ENCODE data around the gene GRK3. TPM values are rescaled to one million over a fixed set of nuclear protein-coding genes. Genes with fewer than 3 reads are reported as not detected.
"Not testable (repeated sequence)": the region's sequence is repeated elsewhere in the genome, so short reads cannot be mapped to it uniquely, and the experiment has no call there.

The GRK3 gene
- total RNA-seq, 1 donor from 2014 or later, result 19.4 TPM

GRCh38 chr22:25548866-25549464 is 15.5 kb upstream of the GRK3 start:
- Mint-ChIP-seq H3K9me3 (no peaks in the 10 kb centered on the region), H3K4me3 (no peak overlapping the region), H3K36me3 (ENCODE audit: low read depth) (no peaks in the 10 kb centered on the region), H3K27me3 (ENCODE audit: low read depth) (no peaks in the 10 kb centered on the region), H3K4me1 (peaks cover 20% of the 10 kb centered on the region), H3K27ac (ENCODE audit: unreplicated experiment) (no peak overlapping the region)
- no peak for TF ChIP-seq CTCF (conservative IDR thresholded peaks at IDR 0.05)
- DNase-seq (ENCODE audit: low read depth, low spot score), result no peak

- H3K4me3 Mint-ChIP-seq, result no peak overlapping the region
- H3K27me3 Mint-ChIP-seq (ENCODE audit: low read depth), result no peaks in the 10 kb centered on the region
- H3K4me1 Mint-ChIP-seq, result peaks cover 20% of the 10 kb centered on the region
- H3K9me3 Mint-ChIP-seq, result no peaks in the 10 kb centered on the region
- no peaks in the 10 kb centered on the region for H3K36me3 Mint-ChIP-seq (ENCODE audit: low read depth)
- no peak for DNase-seq (ENCODE audit: low read depth, low spot score)
- H3K27ac Mint-ChIP-seq (ENCODE audit: unreplicated experiment), result no peak overlapping the region
- TF ChIP-seq CTCF (conservative IDR thresholded peaks at IDR 0.05), result no peak
These were observed 13.1 kb upstream of the GRK3 start for GRCh38 chr22:25551396-25551795.

- not testable (repeated sequence) for H3K4me3 Mint-ChIP-seq; H3K27me3 Mint-ChIP-seq (ENCODE audit: low read depth); H3K9me3 Mint-ChIP-seq; DNase-seq (ENCODE audit: low read depth, low spot score); H3K27ac Mint-ChIP-seq (ENCODE audit: unreplicated experiment); H3K36me3 Mint-ChIP-seq (ENCODE audit: low read depth)
- peaks cover 25% of the 10 kb centered on the region for H3K4me1 Mint-ChIP-seq
These were observed 12.1 kb upstream of the GRK3 start for GRCh38 chr22:25552405-25552804.

- no peaks in the 10 kb centered on the region for H3K27me3 Mint-ChIP-seq (ENCODE audit: low read depth)
These were observed 11.3 kb upstream of the GRK3 start for GRCh38 chr22:25553131-25553530.

GRCh38 chr22:25554238-25554671 is 10.2 kb upstream of the GRK3 start:
- Mint-ChIP-seq H3K36me3 (ENCODE audit: low read depth) (no peaks in the 10 kb centered on the region), H3K4me3 (no peak overlapping the region), H3K9me3 (no peaks in the 10 kb centered on the region), H3K27ac (ENCODE audit: unreplicated experiment) (no peak overlapping the region), H3K4me1 (peaks cover 25% of the 10 kb centered on the region), H3K27me3 (ENCODE audit: low read depth) (no peaks in the 10 kb centered on the region)
- no peak for TF ChIP-seq CTCF (conservative IDR thresholded peaks at IDR 0.05)
- DNase-seq (ENCODE audit: low read depth, low spot score), result no peak

More at GRCh38 chr22:25553131-25553530, 11.3 kb upstream of the GRK3 start:
- no peak for TF ChIP-seq CTCF (conservative IDR thresholded peaks at IDR 0.05)
- H3K36me3 Mint-ChIP-seq (ENCODE audit: low read depth), result no peaks in the 10 kb centered on the region
- no peaks in the 10 kb centered on the region for H3K9me3 Mint-ChIP-seq
- no peak for DNase-seq (ENCODE audit: low read depth, low spot score)
- no peak overlapping the region for H3K4me3 Mint-ChIP-seq
- peaks cover 25% of the 10 kb centered on the region for H3K4me1 Mint-ChIP-seq
- no peak overlapping the region for H3K27ac Mint-ChIP-seq (ENCODE audit: unreplicated experiment)

- H3K4me1 Mint-ChIP-seq, result peaks cover 25% of the 10 kb centered on the region
These were observed 9.8 kb upstream of the GRK3 start for GRCh38 chr22:25554689-25555088.

More at GRCh38 chr22:25554689-25555088, 9.8 kb upstream of the GRK3 start:
- no peaks in the 10 kb centered on the region for H3K27me3 Mint-ChIP-seq (ENCODE audit: low read depth)
- H3K36me3 Mint-ChIP-seq (ENCODE audit: low read depth), result no peaks in the 10 kb centered on the region
- H3K27ac Mint-ChIP-seq (ENCODE audit: unreplicated experiment), result no peak overlapping the region
- no peak for TF ChIP-seq CTCF (conservative IDR thresholded peaks at IDR 0.05)
- H3K9me3 Mint-ChIP-seq, result no peaks in the 10 kb centered on the region
- no peak overlapping the region for H3K4me3 Mint-ChIP-seq
- DNase-seq (ENCODE audit: low read depth, low spot score), result no peak

Data from neural crest cell (in vitro differentiated cells).